Endothelial cell of umbilical vein (primary cell): ENCODE data around the gene IQCH. TPM values are rescaled to one million over a fixed set of nuclear protein-coding genes. Genes with fewer than 3 reads are reported as not detected.
"Not testable (repeated sequence)": the region's sequence is repeated elsewhere in the genome, so short reads cannot be mapped to it uniquely, and the experiment has no call there.

Source experiments
- BruUV-seq: library from RNA; stranded (reverse); fragments of 400-500 nt; replicated peaks from 2 replicates; lab custom pipeline; 2021; lab: Mats Ljungman, UMichigan
- CTCF ChIA-PET: fragments of 300-600, 350-600 bp; sonication (Branson Sonifier 250); formaldehyde crosslinking; loops from one replicate; lab custom pipeline; 2021; ENCODE audit warnings: antibody characterized with exemption, inconsistent platforms; lab: Charles Lee
- POLR2A ChIA-PET: fragments of 300-600, 350-600 bp; sonication (Branson Sonifier 250); formaldehyde crosslinking; loops from one replicate; lab custom pipeline; 2021; ENCODE audit warnings: antibody characterized with exemption, inconsistent platforms; lab: Charles Lee
- DNase-seq: peaks from one replicate; pipeline ENCODE4 v3.0.0-alpha.2; 2011; ENCODE audit warnings: low read depth, low spot score
- FAIRE-seq: peaks from 2 replicates; lab custom pipeline; 2011; peaks lifted over from hg19 to GRCh38; lab: Jason Lieb, UNC
- H2AFZ ChIP-seq: 2 replicates; pipeline ENCODE4 v1.6.0; 2012; ENCODE audit warnings: low read depth, low read length, control low read depth, inconsistent platforms
- H3K27ac ChIP-seq: 2 replicates; pipeline ENCODE4 v1.5.1; 2011; ENCODE audit warnings: low read depth, mild to moderate bottlenecking, control low read depth, low read length, moderate library complexity; ENCODE audit not compliant: insufficient read depth
- H3K27me3 ChIP-seq, 2 experiments: 2 replicates each; pipeline versions ENCODE4 v1.6.0 to v1.6.1; 2011; ENCODE audit warnings: low read length in 2 of 2, mixed read lengths in 1 of 2; ENCODE audit not compliant: control insufficient read depth in 2 of 2, insufficient read depth in 2 of 2
- H3K36me3 ChIP-seq, 2 experiments: 2 replicates in 1 of 2; 3 replicates in 1 of 2; pipeline ENCODE4 v1.5.1; 2011; ENCODE audit warnings: low read length in 2 of 2, mild to moderate bottlenecking in 1 of 2, moderate library complexity in 1 of 2; ENCODE audit not compliant: control insufficient read depth in 2 of 2, insufficient read depth in 2 of 2; ENCODE audit errors: extremely low read depth in 1 of 2
- H3K4me1 ChIP-seq: 3 replicates; pipeline ENCODE4 v1.5.1; 2011; ENCODE audit warnings: mild to moderate bottlenecking, low read length; ENCODE audit not compliant: control insufficient read depth, insufficient read depth; ENCODE audit errors: extremely low read depth
- H3K4me2 ChIP-seq: 2 replicates; pipeline ENCODE4 v1.6.1; 2011; ENCODE audit warnings: low read length, control low read depth, mixed read lengths; ENCODE audit not compliant: insufficient read depth
- H3K4me3 ChIP-seq, 3 experiments: fragments of 200-600 bp in 1 of 3; sonication (generic), shearing (Covaris generic) in 1 of 3; replicated peaks in 1 of 3; 2 replicates each; pipeline ENCODE4 v1.5.1; 2011 to 2016; ENCODE audit warnings: control low read depth in 3 of 3, low read length in 3 of 3, mild to moderate bottlenecking in 2 of 3, inconsistent platforms in 1 of 3, low read depth in 1 of 3, moderate library complexity in 1 of 3; ENCODE audit not compliant: insufficient read depth in 1 of 3
- H3K79me2 ChIP-seq: 2 replicates; pipeline ENCODE4 v1.6.0; 2012; ENCODE audit warnings: low read length, inconsistent platforms; ENCODE audit not compliant: control insufficient read depth, insufficient read depth
- H3K9ac ChIP-seq: replicated peaks from 2 replicates; pipeline ENCODE3; 2011; ENCODE audit warnings: low read length, control low read depth; ENCODE audit not compliant: insufficient read depth; ENCODE audit errors: extremely low read depth
- H3K9me1 ChIP-seq: replicated peaks from 3 replicates; pipeline ENCODE4 v1.6.0; 2011; ENCODE audit warnings: mild to moderate bottlenecking, low read length; ENCODE audit not compliant: control insufficient read depth, insufficient read depth; ENCODE audit errors: extremely low read depth
- H3K9me3 ChIP-seq: replicated peaks from 2 replicates; pipeline ENCODE4 v1.5.1; 2012; ENCODE audit warnings: low read length, inconsistent platforms; ENCODE audit not compliant: control insufficient read depth, insufficient read depth
- H4K20me1 ChIP-seq: replicated peaks from 2 replicates; pipeline ENCODE3; 2011; ENCODE audit warnings: mild to moderate bottlenecking, low read length; ENCODE audit not compliant: control insufficient read depth, insufficient read depth; ENCODE audit errors: extremely low read depth
- EZH2 ChIP-seq: IDR thresholded peaks from 2 replicates; pipeline ENCODE4 v1.6.1; 2012; ENCODE audit warnings: borderline replicate concordance, low read depth, mild to moderate bottlenecking, moderate library complexity, low read length, inconsistent platforms; ENCODE audit not compliant: severe bottlenecking
- FOS ChIP-seq: IDR thresholded peaks from 2 replicates; pipeline ENCODE4 v1.6.1; 2011; ENCODE audit warnings: mild to moderate bottlenecking, low read length, moderate library complexity, borderline replicate concordance; ENCODE audit not compliant: insufficient read depth
- GATA2 ChIP-seq: IDR thresholded peaks from 2 replicates; pipeline ENCODE4 v1.7.0; 2011; ENCODE audit warnings: low read depth, mild to moderate bottlenecking, moderate library complexity, mixed read lengths, low read length; ENCODE audit not compliant: insufficient read length, insufficient read depth
- JUN ChIP-seq: IDR thresholded peaks from 2 replicates; pipeline ENCODE4 v1.6.1; 2011; ENCODE audit warnings: borderline replicate concordance, low read depth; ENCODE audit not compliant: insufficient read length, insufficient read depth
- MYC ChIP-seq: IDR thresholded peaks from one replicate; pipeline ENCODE4 v1.6.1; 2011; ENCODE audit warnings: mild to moderate bottlenecking, low read depth, low read length
- POLR2A ChIP-seq: IDR thresholded peaks from 2 replicates; pipeline ENCODE4 v1.6.1; 2012; ENCODE audit warnings: low read depth, mild to moderate bottlenecking, control low read depth, low read length
- POLR2AphosphoS5 ChIP-seq: IDR thresholded peaks from 2 replicates; pipeline ENCODE4 v1.6.1; 2012; ENCODE audit warnings: low read depth, mild to moderate bottlenecking, control low read depth, low read length, moderate library complexity; ENCODE audit not compliant: insufficient read depth
- dilution Hi-C: fragments of 300-500 bp; cut with MboI; formaldehyde crosslinking; loops from one replicate; pipeline ENCODE4 v1.15.0; 2019; ENCODE audit warnings: low sequenced_read_pairs; ENCODE audit not compliant: extremely low pct_ligation_motif_present
- intact Hi-C: fragments of 100-400 bp; cut with micrococcal nuclease; formaldehyde crosslinking; loops from one replicate; pipeline ENCODE4 v1.10.0; 2022
- polyA plus RNA-seq, 4 experiments: library from polyadenylated mRNA; depleted of rRNA in 3 of 4; stranded (reverse) in 3 of 4; unstranded in 1 of 4; fragments of >200 nt; gene quantifications; 2 replicates each; pipeline versions ENCODE4 v1.2.1 to v1.2.3, GENCODE V29; 2011 to 2012; ENCODE audit warnings: missing spikeins in 1 of 4
- total RNA-seq: library from RNA; stranded (reverse); gene quantifications from 2 replicates; pipeline ENCODE4 v1.2.3, GENCODE V29; 2021
- TF ChIP-seq, protein P1 (sequence below): IDR thresholded peaks from 2 replicates; pipeline ENCODE4 v1.6.1; 2011; ENCODE audit not compliant: insufficient read depth, insufficient read length
- TF ChIP-seq, protein P2 (sequence below), 2 donors: IDR thresholded peaks; 1 replicate in 1 of 2; 2 replicates in 1 of 2; pipeline ENCODE4 v1.5.1; 2011; ENCODE audit warnings: low read length in 2 of 2, mild to moderate bottlenecking in 2 of 2, moderate library complexity in 2 of 2, control low read depth in 1 of 2, inconsistent platforms in 1 of 2, low read depth in 1 of 2; ENCODE audit not compliant: insufficient read depth in 1 of 2; ENCODE audit errors: extremely low read depth in 1 of 2

IQCH gene
- total and polyA plus RNA-seq, 2 donors (not counting 3 experiments of a cell fraction or from before 2014, with no cell fraction given) = 0.29 to 0.51 TPM

DNA sequence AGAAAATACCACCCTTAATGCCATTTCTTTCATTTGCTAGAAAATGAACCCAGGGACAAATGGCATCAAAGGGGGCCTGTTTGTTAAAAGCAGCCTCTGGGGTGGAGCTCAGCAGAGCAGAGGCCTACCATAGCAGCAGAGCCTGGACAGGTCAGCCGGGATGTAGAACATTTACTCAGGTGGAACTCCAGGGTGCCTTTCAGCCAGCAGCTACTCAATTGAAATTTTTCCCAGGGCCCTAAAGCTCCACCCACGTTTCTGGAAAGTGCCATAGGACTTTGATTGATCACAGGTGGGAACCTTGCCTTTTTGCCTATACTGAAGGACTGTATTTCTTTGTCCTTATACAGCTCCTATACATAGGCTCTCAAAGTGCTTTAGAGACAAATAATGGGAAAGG, 191.9 kb downstream of the IQCH start:
- POLR2A ChIA-PET = no interaction called here
- dilution Hi-C loops = loop anchor here (25.0 kb wide), 1 partner anchor 509 kb away; no protein-coding TSS in a partner anchor
- BruUV-seq = no TSS peak
- Histone ChIP-seq H3K36me3 (no peaks in the 10 kb centered on the region), H3K27me3 (peaks cover 0 to 2% of the 10 kb centered on the region in 2 experiments), H3K4me3 (no peak overlapping the region), H3K4me2 (no peak overlapping the region), H3K9me1 (no peaks in the 10 kb centered on the region), H4K20me1 (no peaks in the 10 kb centered on the region), H3K9ac (no peak overlapping the region), H2AFZ (no peak overlapping the region), H3K4me1 (no peaks in the 10 kb centered on the region), H3K27ac (no peak overlapping the region), H3K79me2 (no peaks in the 10 kb centered on the region), H3K9me3 (no peaks in the 10 kb centered on the region)
- DNase-seq (no peak), FAIRE-seq (no peak)
- intact Hi-C loops = no loop called here
- CTCF ChIA-PET = interaction anchor here (1.2 to 2.4 kb wide), 4 partner anchors 8 to 389 kb away, joined by 3 to 6 read pairs (median 4); no protein-coding TSS in a partner anchor
- TF ChIP-seq EZH2 (no peak), FOS (no peak), POLR2AphosphoS5 (no peak), GATA2 (no peak), MYC (no peak), POLR2A (no peak), JUN (no peak)
- TF ChIP-seq, protein P1, sequence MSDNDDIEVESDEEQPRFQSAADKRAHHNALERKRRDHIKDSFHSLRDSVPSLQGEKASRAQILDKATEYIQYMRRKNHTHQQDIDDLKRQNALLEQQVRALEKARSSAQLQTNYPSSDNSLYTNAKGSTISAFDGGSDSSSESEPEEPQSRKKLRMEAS = no peak
- TF ChIP-seq, protein P2, sequence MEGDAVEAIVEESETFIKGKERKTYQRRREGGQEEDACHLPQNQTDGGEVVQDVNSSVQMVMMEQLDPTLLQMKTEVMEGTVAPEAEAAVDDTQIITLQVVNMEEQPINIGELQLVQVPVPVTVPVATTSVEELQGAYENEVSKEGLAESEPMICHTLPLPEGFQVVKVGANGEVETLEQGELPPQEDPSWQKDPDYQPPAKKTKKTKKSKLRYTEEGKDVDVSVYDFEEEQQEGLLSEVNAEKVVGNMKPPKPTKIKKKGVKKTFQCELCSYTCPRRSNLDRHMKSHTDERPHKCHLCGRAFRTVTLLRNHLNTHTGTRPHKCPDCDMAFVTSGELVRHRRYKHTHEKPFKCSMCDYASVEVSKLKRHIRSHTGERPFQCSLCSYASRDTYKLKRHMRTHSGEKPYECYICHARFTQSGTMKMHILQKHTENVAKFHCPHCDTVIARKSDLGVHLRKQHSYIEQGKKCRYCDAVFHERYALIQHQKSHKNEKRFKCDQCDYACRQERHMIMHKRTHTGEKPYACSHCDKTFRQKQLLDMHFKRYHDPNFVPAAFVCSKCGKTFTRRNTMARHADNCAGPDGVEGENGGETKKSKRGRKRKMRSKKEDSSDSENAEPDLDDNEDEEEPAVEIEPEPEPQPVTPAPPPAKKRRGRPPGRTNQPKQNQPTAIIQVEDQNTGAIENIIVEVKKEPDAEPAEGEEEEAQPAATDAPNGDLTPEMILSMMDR (IDR thresholded peaks at IDR 0.05; ENCODE audit: extremely low read depth in 1 of 2, insufficient read depth in 1 of 2, low read depth in 1 of 2, low read length in 2 of 2) = no peak

DNA sequence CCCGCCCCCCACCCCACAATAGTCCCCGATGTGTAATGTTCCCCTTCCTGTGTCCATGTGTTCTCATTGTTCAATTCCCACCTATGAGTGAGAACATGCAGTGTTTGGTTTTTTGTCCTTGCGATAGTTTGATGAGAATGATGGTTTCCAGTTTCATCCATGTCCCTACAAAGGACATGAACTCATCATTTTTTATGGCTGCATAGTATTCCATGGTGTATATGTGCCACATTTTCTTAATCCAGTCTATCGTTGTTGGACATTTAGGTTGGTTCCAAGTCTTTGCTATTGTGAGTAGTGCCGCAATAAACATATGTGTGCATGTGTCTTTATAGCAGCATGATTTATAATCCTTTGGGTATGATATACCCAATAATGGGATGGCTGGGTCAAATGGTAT, 193.8 kb downstream of the IQCH start:
- H3K9me3 ChIP-seq, H3K79me2 ChIP-seq, FAIRE-seq, intact Hi-C loops, H3K4me2 ChIP-seq, POLR2A ChIA-PET, H3K27me3 ChIP-seq, BruUV-seq, H4K20me1 ChIP-seq, H3K36me3 ChIP-seq, H3K9ac ChIP-seq, H3K9me1 ChIP-seq, DNase-seq, H3K4me3 ChIP-seq, H2AFZ ChIP-seq, H3K27ac ChIP-seq, H3K4me1 ChIP-seq, CTCF ChIA-PET: not testable (repeated sequence)
- dilution Hi-C loops = loop anchor here (25.0 kb wide), 1 partner anchor 511 kb away; no protein-coding TSS in a partner anchor

DNA sequence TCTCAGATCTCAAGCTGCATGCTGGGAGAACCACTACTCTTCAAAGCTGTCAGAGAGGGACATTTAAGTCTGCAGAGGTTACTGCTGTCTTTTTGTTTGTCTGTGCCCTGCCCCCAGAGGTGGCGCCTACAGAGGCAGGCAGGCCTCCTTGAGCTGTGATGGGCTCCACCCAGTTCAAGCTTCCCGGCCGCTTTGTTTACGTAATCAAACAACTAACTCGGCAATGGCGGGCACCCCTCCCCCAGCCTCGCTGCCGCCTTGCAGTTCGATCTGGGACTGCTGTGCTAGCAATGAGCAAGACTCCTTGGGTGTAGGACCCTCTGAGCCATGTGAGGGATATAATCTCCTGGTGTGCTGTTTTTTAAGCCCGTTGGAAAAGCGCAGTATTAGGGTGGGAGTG, 199.1 kb downstream of the IQCH start:
- H3K36me3 ChIP-seq, H3K4me2 ChIP-seq, H3K9ac ChIP-seq, H3K79me2 ChIP-seq, POLR2A ChIA-PET, H4K20me1 ChIP-seq, BruUV-seq, H2AFZ ChIP-seq, H3K4me1 ChIP-seq, FAIRE-seq, H3K9me3 ChIP-seq, H3K4me3 ChIP-seq, H3K27ac ChIP-seq, CTCF ChIA-PET, DNase-seq, dilution Hi-C loops, H3K9me1 ChIP-seq: not testable (repeated sequence)
- H3K27me3 ChIP-seq = peaks cover 7 to 11% of the 10 kb centered on the region in 2 experiments
- intact Hi-C loops = loop anchor here (10.0 kb wide), 1 partner anchor 91 kb away; the partner anchor contains the start of gene MAP2K5
